Tibial nerve (tissue), 4 donors: ENCODE data around the gene KIAA0040. TPM values are rescaled to one million over a fixed set of nuclear protein-coding genes. Genes with fewer than 3 reads are reported as not detected.
A peak's percentile ranks its signal among the peaks of the same experiment; 100 is the strongest.

Experiments
- DNase-seq, 2 donors: peaks; one replicate each; pipeline ENCODE4 v3.0.0-alpha.2; 2019; ENCODE audit warnings: low spot score in 2 of 2
- H3K27ac ChIP-seq, 4 donors: fragments of 200-600 bp; sonication (generic) in 3 of 4; one replicate each; pipeline ENCODE4 v1.5.1; 2017 to 2019; ENCODE audit warnings: mild to moderate bottlenecking in 1 of 4
- H3K27me3 ChIP-seq, 2 donors: fragments of 200-600 bp; sonication (generic) in 1 of 2; one replicate each; pipeline versions ENCODE4 v1.5.1 to v1.6.0; 2017 to 2019
- H3K36me3 ChIP-seq, 3 donors: fragments of 200-600 bp; sonication (generic); one replicate each; pipeline ENCODE4 v1.5.1; 2018 to 2019
- H3K4me1 ChIP-seq, 4 donors: fragments of 200-600 bp; sonication (generic) in 3 of 4; one replicate each; pipeline ENCODE4 v1.5.1; 2017 to 2019
- H3K4me3 ChIP-seq, 4 donors: fragments of 200-600 bp; sonication (generic) in 3 of 4; one replicate each; pipeline ENCODE4 v1.5.1; 2017 to 2019; ENCODE audit warnings: mild to moderate bottlenecking in 1 of 4, moderate library complexity in 1 of 4
- H3K9me3 ChIP-seq, 4 donors: fragments of 200-600 bp; sonication (generic) in 3 of 4; one replicate each; pipeline ENCODE4 v1.5.1; 2017 to 2019
- CTCF ChIP-seq, 5 experiments: fragments of 200-600 bp in 3 of 5; fragments of 450-650 bp in 2 of 5; sonication (generic) in 3 of 5; IDR thresholded peaks; one replicate each; pipeline ENCODE4 v1.5.1; 2016 to 2019; ENCODE audit warnings: antibody characterized with exemption in 5 of 5, mild to moderate bottlenecking in 3 of 5, moderate library complexity in 2 of 5
- EP300 ChIP-seq, 2 donors: sonication (generic); formaldehyde crosslinking; IDR thresholded peaks; one replicate each; pipeline ENCODE4 v1.6.1; 2017; ENCODE audit warnings: antibody characterized with exemption in 2 of 2, mild to moderate bottlenecking in 1 of 2
- POLR2A ChIP-seq, 2 donors: fragments of 450-650 bp; IDR thresholded peaks; one replicate each; pipeline ENCODE4 v1.6.1; 2017; ENCODE audit warnings: antibody characterized with exemption in 2 of 2, mild to moderate bottlenecking in 2 of 2, moderate library complexity in 2 of 2
- WGBS, 2 donors: methylation state at CpG; one replicate each; pipeline ENCODE4 v1.1.5; 2018; 5-methylcytosine and 5-hydroxymethylcytosine counted together
- total RNA-seq, 4 donors: library from RNA; depleted of rRNA; stranded (reverse); fragments of >200 nt; gene quantifications; one replicate each; pipeline ENCODE4 v1.1.0, GENCODE V29; 2016

The KIAA0040 gene
- total RNA-seq, 4 donors from 2014 or later: 16.9 to 28.8 (median 20.3) TPM

GRCh38 chr1:175128523-175128922 lies 64.1 kb downstream of the KIAA0040 start:
- WGBS, 2 donors: 80 to 96% methylated on average over 9 of the region's 9 CpGs
- Histone ChIP-seq H3K4me3 (no peak overlapping the region), H3K36me3 (no peaks in the 10 kb centered on the region), H3K27me3 (no peaks in the 10 kb centered on the region), H3K4me1 (peaks cover 0 to 25% (median 8%) of the 10 kb centered on the region in 4 donors), H3K9me3 (no peaks in the 10 kb centered on the region), H3K27ac (no peak overlapping the region)
- DNase-seq: no peak
- TF ChIP-seq EP300 (IDR thresholded peaks at IDR 0.05) (no peak), CTCF (IDR thresholded peaks at IDR 0.05) (no peak), POLR2A (IDR thresholded peaks at IDR 0.05) (no peak)

- H3K27ac ChIP-seq: no peak overlapping the region
These were observed 65.0 kb downstream of the KIAA0040 start for GRCh38 chr1:175127565-175127964.

GRCh38 chr1:175126347-175126746 lies 66.2 kb downstream of the KIAA0040 start:
- WGBS, 2 donors: 68 to 77% methylated on average over 4 of the region's 4 CpGs
- Histone ChIP-seq H3K9me3 (no peaks in the 10 kb centered on the region), H3K4me1 (peaks cover 0 to 25% (median 5%) of the 10 kb centered on the region in 4 donors), H3K27ac (no peak overlapping the region), H3K36me3 (no peaks in the 10 kb centered on the region), H3K4me3 (no peak overlapping the region), H3K27me3 (no peaks in the 10 kb centered on the region)
- TF ChIP-seq CTCF (IDR thresholded peaks at IDR 0.05): no peak
- no peak for TF ChIP-seq POLR2A (IDR thresholded peaks at IDR 0.05)
- no peak for TF ChIP-seq EP300 (IDR thresholded peaks at IDR 0.05)
- DNase-seq: no peak

More at GRCh38 chr1:175127565-175127964, 65.0 kb downstream of the KIAA0040 start:
- Histone ChIP-seq H3K36me3 (no peaks in the 10 kb centered on the region), H3K27me3 (no peaks in the 10 kb centered on the region), H3K4me3 (no peak overlapping the region), H3K9me3 (no peaks in the 10 kb centered on the region), H3K4me1 (peaks cover 0 to 25% (median 8%) of the 10 kb centered on the region in 4 donors)
- TF ChIP-seq CTCF (IDR thresholded peaks at IDR 0.05) (no peak), EP300 (IDR thresholded peaks at IDR 0.05) (no peak), POLR2A (IDR thresholded peaks at IDR 0.05) (no peak)
- WGBS, 2 donors: 75 to 91% methylated on average over 4 to 6 of the region's 6 CpGs
- no peak for DNase-seq

GRCh38 chr1:175124861-175125260 lies 67.7 kb downstream of the KIAA0040 start:
- H3K9me3 ChIP-seq: no peaks in the 10 kb centered on the region
- H3K4me3 ChIP-seq: no peak overlapping the region
- H3K27me3 ChIP-seq: no peaks in the 10 kb centered on the region
- peak overlapping the region in 2 of 4 donors; percentile 27 to 47 for H3K27ac ChIP-seq
- TF ChIP-seq CTCF (IDR thresholded peaks at IDR 0.05) (no peak), POLR2A (IDR thresholded peaks at IDR 0.05) (no peak), EP300 (IDR thresholded peaks at IDR 0.05) (no peak)
- H3K36me3 ChIP-seq: no peaks in the 10 kb centered on the region
- no peak for DNase-seq
- 23 to 29% methylated on average over 1 of the region's 1 CpG for WGBS, 2 donors
- peaks cover 0 to 14% (median under 1%) of the 10 kb centered on the region in 4 donors for H3K4me1 ChIP-seq

- Histone ChIP-seq H3K4me1 (peaks cover 0 to 7% (median 0%) of the 10 kb centered on the region in 4 donors), H3K4me3 (no peak overlapping the region), H3K36me3 (no peaks in the 10 kb centered on the region), H3K27ac (no peak overlapping the region), H3K27me3 (no peaks in the 10 kb centered on the region), H3K9me3 (peaks cover 0 to 2% (median 0%) of the 10 kb centered on the region in 4 donors)
- DNase-seq: no peak
- TF ChIP-seq EP300 (IDR thresholded peaks at IDR 0.05) (no peak), CTCF (IDR thresholded peaks at IDR 0.05) (no peak), POLR2A (IDR thresholded peaks at IDR 0.05) (no peak)
- WGBS, 2 donors: 88 to 94% methylated on average over 1 of the region's 1 CpG
These were observed 72.1 kb downstream of the KIAA0040 start for GRCh38 chr1:175120511-175120910.
